ENCODE results near the gene VDAC1. TPM values are rescaled to one million over a fixed set of nuclear protein-coding genes. Genes with fewer than 3 reads are reported as not detected.

The VDAC1 gene
- polyA plus RNA-seq, 1 donor (not counting 4 experiments of a cell fraction or from before 2014, with no cell fraction given), result 300 TPM

- Histone ChIP-seq H3K9ac (ENCODE audit: control insufficient read depth, extremely low read depth, insufficient read depth, low read length) (no peak overlapping the region), H3K9me1 (ENCODE audit: control insufficient read depth, extremely low read depth, insufficient read depth, low read length) (no peaks in the 10 kb centered on the region), H3K36me3 (ENCODE audit: control insufficient read depth in 2 of 2, extremely low read depth in 1 of 2, insufficient read depth in 2 of 2, low read length in 2 of 2) (peaks cover 32 to 40% of the 10 kb centered on the region in 2 experiments), H3K27me3 (ENCODE audit: control insufficient read depth, extremely low read depth, insufficient read depth, low read length) (no peaks in the 10 kb centered on the region), H3K4me2 (ENCODE audit: control insufficient read depth, extremely low read depth, insufficient read depth, low read depth, low read length) (no peak overlapping the region), H3K4me3 (ENCODE audit: control insufficient read depth in 2 of 3, extremely low read depth in 1 of 3, insufficient read depth in 2 of 3, low read depth in 1 of 3, low read length in 3 of 3) (no peak overlapping the region), H3K9me3 (ENCODE audit: control insufficient read depth, low read depth, low read length) (no peaks in the 10 kb centered on the region), H3K27ac (ENCODE audit: control insufficient read depth, insufficient read depth, low read length) (no peak overlapping the region), H3K4me1 (ENCODE audit: control insufficient read depth, extremely low read depth, insufficient read depth, low read length) (no peaks in the 10 kb centered on the region), H2AFZ (ENCODE audit: control insufficient read depth, low read length) (no peak overlapping the region), H4K20me1 (ENCODE audit: control insufficient read depth, extremely low read depth, insufficient read depth, low read length) (peaks cover 13% of the 10 kb centered on the region), H3K79me2 (ENCODE audit: control insufficient read depth, insufficient read depth, low read length) (peaks cover 33% of the 10 kb centered on the region)
- no peak for FAIRE-seq
- TF ChIP-seq, protein P1, sequence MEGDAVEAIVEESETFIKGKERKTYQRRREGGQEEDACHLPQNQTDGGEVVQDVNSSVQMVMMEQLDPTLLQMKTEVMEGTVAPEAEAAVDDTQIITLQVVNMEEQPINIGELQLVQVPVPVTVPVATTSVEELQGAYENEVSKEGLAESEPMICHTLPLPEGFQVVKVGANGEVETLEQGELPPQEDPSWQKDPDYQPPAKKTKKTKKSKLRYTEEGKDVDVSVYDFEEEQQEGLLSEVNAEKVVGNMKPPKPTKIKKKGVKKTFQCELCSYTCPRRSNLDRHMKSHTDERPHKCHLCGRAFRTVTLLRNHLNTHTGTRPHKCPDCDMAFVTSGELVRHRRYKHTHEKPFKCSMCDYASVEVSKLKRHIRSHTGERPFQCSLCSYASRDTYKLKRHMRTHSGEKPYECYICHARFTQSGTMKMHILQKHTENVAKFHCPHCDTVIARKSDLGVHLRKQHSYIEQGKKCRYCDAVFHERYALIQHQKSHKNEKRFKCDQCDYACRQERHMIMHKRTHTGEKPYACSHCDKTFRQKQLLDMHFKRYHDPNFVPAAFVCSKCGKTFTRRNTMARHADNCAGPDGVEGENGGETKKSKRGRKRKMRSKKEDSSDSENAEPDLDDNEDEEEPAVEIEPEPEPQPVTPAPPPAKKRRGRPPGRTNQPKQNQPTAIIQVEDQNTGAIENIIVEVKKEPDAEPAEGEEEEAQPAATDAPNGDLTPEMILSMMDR (optimal IDR thresholded peaks at IDR 0.05 in 1 of 3, IDR thresholded peaks at IDR 0.05 in 1 of 3, conservative IDR thresholded peaks at IDR 0.05 in 1 of 3; ENCODE audit: extremely low read depth in 1 of 3, insufficient read depth in 2 of 3, low read length in 3 of 3), result no peak
- no peak for TF ChIP-seq EZH2 (IDR thresholded peaks at IDR 0.05; ENCODE audit: low read length)
- no peak for DNase-seq (ENCODE audit: low read depth, low spot score)
- dilution Hi-C loops (cut with MboI; ENCODE audit: extremely low pct_ligation_motif_present, low sequenced_read_pairs), result no loop called here
Measured at GRCh38 chr5:133978943-133979342, 25.8 kb downstream of the VDAC1 start.

- Histone ChIP-seq H3K27me3 (ENCODE audit: control insufficient read depth, extremely low read depth, insufficient read depth, low read length) (no peaks in the 10 kb centered on the region), H3K9ac (ENCODE audit: control insufficient read depth, extremely low read depth, insufficient read depth, low read length) (peak overlapping the region; percentile 18), H3K4me2 (ENCODE audit: control insufficient read depth, extremely low read depth, insufficient read depth, low read depth, low read length) (no peak overlapping the region), H3K4me1 (ENCODE audit: control insufficient read depth, extremely low read depth, insufficient read depth, low read length) (no peaks in the 10 kb centered on the region), H3K9me3 (ENCODE audit: control insufficient read depth, low read depth, low read length) (no peaks in the 10 kb centered on the region), H3K9me1 (ENCODE audit: control insufficient read depth, extremely low read depth, insufficient read depth, low read length) (no peaks in the 10 kb centered on the region), H3K27ac (ENCODE audit: control insufficient read depth, insufficient read depth, low read length) (peak overlapping the region; percentile 54), H3K36me3 (ENCODE audit: control insufficient read depth in 2 of 2, extremely low read depth in 1 of 2, insufficient read depth in 2 of 2, low read length in 2 of 2) (peaks cover 38 to 40% of the 10 kb centered on the region in 2 experiments), H3K4me3 (ENCODE audit: control insufficient read depth in 2 of 3, extremely low read depth in 1 of 3, insufficient read depth in 2 of 3, low read depth in 1 of 3, low read length in 3 of 3) (no peak overlapping the region), H4K20me1 (ENCODE audit: control insufficient read depth, extremely low read depth, insufficient read depth, low read length) (peaks cover 13% of the 10 kb centered on the region), H2AFZ (ENCODE audit: control insufficient read depth, low read length) (no peak overlapping the region), H3K79me2 (ENCODE audit: control insufficient read depth, insufficient read depth, low read length) (peaks cover 28% of the 10 kb centered on the region)
- dilution Hi-C loops (cut with MboI; ENCODE audit: extremely low pct_ligation_motif_present, low sequenced_read_pairs), result no loop called here
- DNase-seq (ENCODE audit: low read depth, low spot score) (no peak), FAIRE-seq (no peak)
- no peak for TF ChIP-seq EZH2 (IDR thresholded peaks at IDR 0.05; ENCODE audit: low read length)
- TF ChIP-seq, protein P1 (optimal IDR thresholded peaks at IDR 0.05 in 1 of 3, IDR thresholded peaks at IDR 0.05 in 1 of 3, conservative IDR thresholded peaks at IDR 0.05 in 1 of 3; ENCODE audit: extremely low read depth in 1 of 3, insufficient read depth in 2 of 3, low read length in 3 of 3), result no peak
Measured at GRCh38 chr5:133977858-133978257, 26.9 kb downstream of the VDAC1 start.
